Skeletal muscle tissue (tissue), 4 donors: ENCODE data around the gene CBFB. TPM values are rescaled to one million over a fixed set of nuclear protein-coding genes. Genes with fewer than 3 reads are reported as not detected.

Source experiments
- H3K27ac ChIP-seq: one replicate; pipeline ENCODE4 v1.7.0; 2013; ENCODE audit warnings: mild to moderate bottlenecking, low read depth, low read length, inconsistent platforms
- H3K27me3 ChIP-seq, 3 donors: one replicate each; pipeline ENCODE4 v1.7.0; 2013; ENCODE audit warnings: low read length in 3 of 3; ENCODE audit not compliant: control insufficient read depth in 3 of 3, insufficient read depth in 3 of 3
- H3K36me3 ChIP-seq, 3 donors: one replicate each; pipeline ENCODE4 v1.7.0; 2013; ENCODE audit warnings: low read length in 3 of 3; ENCODE audit not compliant: control insufficient read depth in 3 of 3, insufficient read depth in 3 of 3
- H3K4me1 ChIP-seq, 3 donors: one replicate each; pipeline ENCODE4 v1.7.0; 2013; ENCODE audit warnings: low read length in 3 of 3, mild to moderate bottlenecking in 3 of 3; ENCODE audit not compliant: control insufficient read depth in 3 of 3, insufficient read depth in 3 of 3
- H3K4me3 ChIP-seq, 3 donors: one replicate each; pipeline ENCODE4 v1.7.0; 2013; ENCODE audit warnings: low read length in 3 of 3
- H3K9ac ChIP-seq, 3 donors: one replicate each; pipeline ENCODE4 v1.7.0; 2013; ENCODE audit warnings: low read length in 3 of 3, mild to moderate bottlenecking in 3 of 3, moderate library complexity in 2 of 3, low read depth in 1 of 3
- H3K9me3 ChIP-seq, 3 donors: one replicate each; pipeline ENCODE4 v1.7.0; 2013; ENCODE audit warnings: low read length in 3 of 3; ENCODE audit not compliant: control insufficient read depth in 3 of 3
- total RNA-seq: library from RNA; depleted of rRNA; stranded (reverse); fragments of >200 nt; gene quantifications from one replicate; pipeline ENCODE4 v1.2.3, GENCODE V29; 2014
- donor health status: Osteomylitis.

CBFB gene
- total RNA-seq, 1 donor from 2014 or later = 33.9 TPM

- Histone ChIP-seq H3K9ac (no peak overlapping the region), H3K9me3 (no peaks in the 10 kb centered on the region), H3K36me3 (peaks cover 0 to 3% (median 0%) of the 10 kb centered on the region in 3 donors), H3K27ac (no peak overlapping the region), H3K4me1 (peaks cover 6 to 14% (median 9%) of the 10 kb centered on the region in 3 donors), H3K4me3 (no peak overlapping the region), H3K27me3 (no peaks in the 10 kb centered on the region)
Observed at GRCh38 chr16:67086822-67087221, 57.9 kb downstream of the CBFB start.

- no peak overlapping the region for H3K9ac ChIP-seq
- peaks cover 0 to 3% (median 0%) of the 10 kb centered on the region in 3 donors for H3K36me3 ChIP-seq
- no peak overlapping the region for H3K27ac ChIP-seq
- no peak overlapping the region for H3K4me3 ChIP-seq
- no peaks in the 10 kb centered on the region for H3K9me3 ChIP-seq
- peaks cover 6 to 14% (median 9%) of the 10 kb centered on the region in 3 donors for H3K4me1 ChIP-seq
- H3K27me3 ChIP-seq = no peaks in the 10 kb centered on the region
Observed at GRCh38 chr16:67087291-67087690, 58.3 kb downstream of the CBFB start.

GRCh38 chr16:67087803-67088202 is 58.9 kb downstream of the CBFB start:
- Histone ChIP-seq H3K27ac (no peak overlapping the region), H3K36me3 (peaks cover 0 to 3% (median 0%) of the 10 kb centered on the region in 3 donors), H3K4me1 (peaks cover 6 to 14% (median 9%) of the 10 kb centered on the region in 3 donors), H3K9me3 (no peaks in the 10 kb centered on the region), H3K4me3 (no peak overlapping the region), H3K27me3 (no peaks in the 10 kb centered on the region), H3K9ac (peak overlapping the region in 1 of 3 donors; percentile 10)

GRCh38 chr16:67088551-67088950 is 59.6 kb downstream of the CBFB start:
- no peak overlapping the region for H3K9ac ChIP-seq
- H3K27me3 ChIP-seq = no peaks in the 10 kb centered on the region
- no peaks in the 10 kb centered on the region for H3K9me3 ChIP-seq
- no peak overlapping the region for H3K4me3 ChIP-seq
- no peak overlapping the region for H3K27ac ChIP-seq
- H3K4me1 ChIP-seq = peaks cover 6 to 14% (median 9%) of the 10 kb centered on the region in 3 donors
- peaks cover 0 to 3% (median 0%) of the 10 kb centered on the region in 3 donors for H3K36me3 ChIP-seq

GRCh38 chr16:67089101-67089500 is 60.2 kb downstream of the CBFB start:
- Histone ChIP-seq H3K27ac (no peak overlapping the region), H3K27me3 (no peaks in the 10 kb centered on the region), H3K9ac (peak overlapping the region in 1 of 3 donors; percentile 7), H3K9me3 (no peaks in the 10 kb centered on the region), H3K4me3 (no peak overlapping the region), H3K4me1 (peaks cover 6 to 14% (median 9%) of the 10 kb centered on the region in 3 donors), H3K36me3 (peaks cover 0 to 3% (median 0%) of the 10 kb centered on the region in 3 donors)

- Histone ChIP-seq H3K4me1 (peaks cover 0 to 9% (median 4%) of the 10 kb centered on the region in 3 donors), H3K9me3 (no peaks in the 10 kb centered on the region), H3K27me3 (no peaks in the 10 kb centered on the region), H3K36me3 (no peaks in the 10 kb centered on the region), H3K4me3 (no peak overlapping the region), H3K9ac (no peak overlapping the region), H3K27ac (no peak overlapping the region)
Observed at GRCh38 chr16:67091906-67092566, 63.1 kb downstream of the CBFB start.

GRCh38 chr16:67093098-67093726 is 64.3 kb downstream of the CBFB start:
- no peak overlapping the region for H3K9ac ChIP-seq
- no peak overlapping the region for H3K27ac ChIP-seq

GRCh38 chr16:67098599-67098998 is 69.7 kb downstream of the CBFB start:
- no peak overlapping the region for H3K9ac ChIP-seq
- H3K4me3 ChIP-seq = no peak overlapping the region
- H3K4me1 ChIP-seq = no peaks in the 10 kb centered on the region
- no peak overlapping the region for H3K27ac ChIP-seq
- no peaks in the 10 kb centered on the region for H3K27me3 ChIP-seq
- H3K36me3 ChIP-seq = peaks cover 0 to 4% (median 0%) of the 10 kb centered on the region in 3 donors
- no peaks in the 10 kb centered on the region for H3K9me3 ChIP-seq

More at GRCh38 chr16:67093098-67093726, 64.3 kb downstream of the CBFB start:
- no peaks in the 10 kb centered on the region for H3K27me3 ChIP-seq
- no peaks in the 10 kb centered on the region for H3K36me3 ChIP-seq
- H3K4me3 ChIP-seq = no peak overlapping the region
- H3K4me1 ChIP-seq = peaks cover 0 to 6% (median 4%) of the 10 kb centered on the region in 3 donors
- no peaks in the 10 kb centered on the region for H3K9me3 ChIP-seq

GRCh38 chr16:67100569-67101310 is 71.8 kb downstream of the CBFB start:
- H3K27ac ChIP-seq = no peak overlapping the region
- peaks cover 0 to 4% (median 0%) of the 10 kb centered on the region in 3 donors for H3K36me3 ChIP-seq
- H3K4me3 ChIP-seq = no peak overlapping the region
- peaks cover 0 to 5% (median 3%) of the 10 kb centered on the region in 3 donors for H3K4me1 ChIP-seq
- H3K9me3 ChIP-seq = no peaks in the 10 kb centered on the region
- no peak overlapping the region for H3K9ac ChIP-seq
- H3K27me3 ChIP-seq = no peaks in the 10 kb centered on the region
